Measurements from ENCODE around the gene SELENBP1. TPM values are rescaled to one million over a fixed set of nuclear protein-coding genes. Genes with fewer than 3 reads are reported as not detected.

The SELENBP1 gene
- total RNA-seq, 4 donors from 2014 or later: 32.6 to 100 (median 54.7) TPM

- no peak for TF ChIP-seq CTCF (IDR thresholded peaks at IDR 0.05; ENCODE audit: low read depth)
Observed at GRCh38 chr1:151406176-151406575, 33.7 kb upstream of the SELENBP1 start.

- TF ChIP-seq CTCF (IDR thresholded peaks at IDR 0.05; ENCODE audit: low read depth): no peak
Observed at GRCh38 chr1:151405187-151405951, 32.9 kb upstream of the SELENBP1 start.

GRCh38 chr1:151403612-151404011 lies 31.1 kb upstream of the SELENBP1 start:
- no peak for TF ChIP-seq CTCF (IDR thresholded peaks at IDR 0.05; ENCODE audit: low read depth)

- TF ChIP-seq CTCF (IDR thresholded peaks at IDR 0.05; ENCODE audit: low read depth): no peak
Observed at GRCh38 chr1:151402764-151403163, 30.3 kb upstream of the SELENBP1 start.

- no peak for TF ChIP-seq CTCF (IDR thresholded peaks at IDR 0.05; ENCODE audit: low read depth)
Observed at GRCh38 chr1:151401860-151402259, 29.4 kb upstream of the SELENBP1 start.

GRCh38 chr1:151401125-151401788 lies 28.8 kb upstream of the SELENBP1 start:
- TF ChIP-seq CTCF (IDR thresholded peaks at IDR 0.05; ENCODE audit: low read depth): no peak

GRCh38 chr1:151399324-151400171 lies 27.0 kb upstream of the SELENBP1 start, which contains the start of gene PSMB4:
Gene PSMB4, plus strand, starts transcription at chr1:151399573. Its CDS starts 15 bp downstream, at chr1:151399588.
- TF ChIP-seq CTCF (IDR thresholded peaks at IDR 0.05; ENCODE audit: low read depth): no peak
